ENCODE data around the gene SLC12A7. TPM values are rescaled to one million over a fixed set of nuclear protein-coding genes. Genes with fewer than 3 reads are reported as not detected.

Gene SLC12A7
- total and polyA plus RNA-seq, 9 of the 15 experiments (the other 6 are each of a cell fraction or from before 2014, with no cell fraction given) = 0.01 to 3.1 (median 0.56) TPM

GRCh38 chr5:1033606-1034420 is 78.0 kb downstream of the SLC12A7 start:
- peaks cover 6% of the 10 kb centered on the region for H4K20me1 ChIP-seq (replicated peaks; ENCODE audit: control insufficient read depth, insufficient read depth, low read length)
- no peaks in the 10 kb centered on the region for H3K9me1 ChIP-seq (ENCODE audit: control insufficient read depth, insufficient read depth, low read length)
- H3K9ac ChIP-seq (ENCODE audit: insufficient read depth in 1 of 2, low read depth in 2 of 2, low read length in 2 of 2) = no peak overlapping the region; a peak in 1 of 4 replicates
- DNase-seq (ENCODE audit: extremely low read depth in 1 of 4, low spot score in 3 of 4) = no peak
- POLR2A ChIA-PET = interaction anchor here (0.6 kb wide), 3 partner anchors 42 to 730 kb away, joined by 3 to 4 read pairs (median 4); no protein-coding TSS in a partner anchor
- H3K36me3 ChIP-seq (ENCODE audit: control insufficient read depth, insufficient read depth, low read length) = no peaks in the 10 kb centered on the region
- no peak for FAIRE-seq
- TF ChIP-seq TCF15 (CRISPR knock-in tag; IDR thresholded peaks at IDR 0.05) = no peak
- TF ChIP-seq EWSR1 (IDR thresholded peaks at IDR 0.05; ENCODE audit: borderline replicate concordance, low read depth, partially characterized antibody) = no peak
- no peak for TF ChIP-seq TCF7L2 (IDR thresholded peaks at IDR 0.05; ENCODE audit: low read depth, low read length)
- no peak for TF ChIP-seq FOXA1 (IDR thresholded peaks at IDR 0.05; ENCODE audit: borderline replicate concordance)
- no peak for TF ChIP-seq ZBTB12 (CRISPR knock-in tag; IDR thresholded peaks at IDR 0.05)
- TF ChIP-seq ZBED1 (IDR thresholded peaks at IDR 0.05) = no peak
- TF ChIP-seq BRCA1 (IDR thresholded peaks at IDR 0.05) = no peak
- no peak for TF ChIP-seq BRCA1 (CRISPR knock-in tag; IDR thresholded peaks at IDR 0.05)
- TF ChIP-seq NFIX (CRISPR knock-in tag; IDR thresholded peaks at IDR 0.05; ENCODE audit: low read depth) = no peak
- no peak for TF ChIP-seq ZNF232 (CRISPR knock-in tag; IDR thresholded peaks at IDR 0.05)
- TF ChIP-seq SREBF1 (IDR thresholded peaks at IDR 0.05; ENCODE audit: borderline replicate concordance, low read depth, low read length) = no peak
- TF ChIP-seq MTF1 (CRISPR knock-in tag; IDR thresholded peaks at IDR 0.05; ENCODE audit: borderline replicate concordance) = no peak
- TF ChIP-seq ZNF780A (CRISPR knock-in tag; IDR thresholded peaks at IDR 0.05) = no peak
- TF ChIP-seq JUN (IDR thresholded peaks at IDR 0.05; ENCODE audit: borderline replicate concordance, low read depth, low read length) = no peak
- TF ChIP-seq JUN (CRISPR knock-in tag; IDR thresholded peaks at IDR 0.05; ENCODE audit: borderline replicate concordance) = no peak
- in situ Hi-C loops (cut with MboI) = no loop called here
- ATAC-seq = no peak
- peaks cover 0 to 25% of the 10 kb centered on the region in 2 experiments; a peak in 2 of 5 replicates for H3K4me1 ChIP-seq (replicated peaks in 1 of 2; ENCODE audit: control insufficient read depth in 2 of 2, insufficient read depth in 2 of 2, low read length in 2 of 2)
- H3K79me2 ChIP-seq (ENCODE audit: control insufficient read depth, insufficient read depth, low read length) = no peaks in the 10 kb centered on the region
- H3K4me2 ChIP-seq (ENCODE audit: insufficient read depth, low read length) = no peak overlapping the region
- BruUV-seq (replicated peaks) = no TSS peak
- peaks cover 29 to 79% of the 10 kb centered on the region in 2 experiments; a peak in 4 of 5 replicates for H3K27me3 ChIP-seq (ENCODE audit: control insufficient read depth in 2 of 2, insufficient read depth in 2 of 2, low read length in 2 of 2)
- no peak overlapping the region for H2AFZ ChIP-seq (ENCODE audit: low read depth, low read length)
- no peak overlapping the region for H3K4me3 ChIP-seq
- CTCF ChIA-PET (ENCODE audit: low intra/inter-chr PET ratio) = no interaction called here
- H3K27ac ChIP-seq (ENCODE audit: extremely low read depth, low read depth, low read length) = no peak overlapping the region
- intact Hi-C loops (cut with micrococcal nuclease) = no loop called here
- no peaks in the 10 kb centered on the region for H3K9me3 ChIP-seq (replicated peaks; ENCODE audit: control insufficient read depth, insufficient read depth, low read depth, low read length)
- WGBS (ENCODE audit: insufficient coverage, low coverage, missing lambda C conversion rate) = 15% methylated on average over 29 of the region's 29 CpGs

All from K562 (cell line).